ENCODE data around the gene CD74.
A peak's percentile ranks its signal among the peaks of the same experiment; 100 is the strongest.

The CD74 gene

GRCh38 chr5:150410524-150411244 is 2.0 kb downstream of the CD74 start:
- peak; percentile 30 for DNase-seq (ENCODE audit: low read depth, low spot score)

- no peak for DNase-seq (ENCODE audit: low read depth, low spot score)
Measured at GRCh38 chr5:150409638-150410523, 2.8 kb downstream of the CD74 start.

- DNase-seq (ENCODE audit: low read depth, low spot score): no peak
Measured at GRCh38 chr5:150408231-150408943, 4.3 kb downstream of the CD74 start.

GRCh38 chr5:150407096-150407720 is 5.5 kb downstream of the CD74 start:
- no peak for DNase-seq (ENCODE audit: low read depth, low spot score)

GRCh38 chr5:150406723-150407095 is 6.0 kb downstream of the CD74 start:
- no peak for DNase-seq (ENCODE audit: low read depth, low spot score)

- DNase-seq (ENCODE audit: low read depth, low spot score): no peak
Measured at GRCh38 chr5:150406103-150406722, 6.5 kb downstream of the CD74 start.

- DNase-seq (ENCODE audit: low read depth, low spot score): no peak
Measured at GRCh38 chr5:150404941-150405816, 7.5 kb downstream of the CD74 start.

- no peak for DNase-seq (ENCODE audit: low read depth, low spot score)
Measured at GRCh38 chr5:150404535-150404934, 8.2 kb downstream of the CD74 start.

GRCh38 chr5:150404121-150404520 is 8.6 kb downstream of the CD74 start:
- DNase-seq (ENCODE audit: low read depth, low spot score): no peak

GRCh38 chr5:150402901-150403342 is 9.8 kb downstream of the CD74 start:
- DNase-seq (ENCODE audit: low read depth, low spot score): no peak

- DNase-seq (ENCODE audit: low read depth, low spot score): no peak
Measured at GRCh38 chr5:150402229-150402773, 10.4 kb downstream of the CD74 start.

GRCh38 chr5:150401376-150402228 is 11.1 kb downstream of the CD74 start:
- no peak for DNase-seq (ENCODE audit: low read depth, low spot score)

GRCh38 chr5:150401076-150401375 is 11.7 kb downstream of the CD74 start:
- DNase-seq (ENCODE audit: low read depth, low spot score): no peak

GRCh38 chr5:150400316-150401075 is 12.2 kb downstream of the CD74 start:
- no peak for DNase-seq (ENCODE audit: low read depth, low spot score)

GRCh38 chr5:150399524-150400211 is 13.0 kb downstream of the CD74 start:
- no peak for DNase-seq (ENCODE audit: low read depth, low spot score)

- no peak for DNase-seq (ENCODE audit: low read depth, low spot score)
Measured at GRCh38 chr5:150398722-150399523, 13.8 kb downstream of the CD74 start.

Data from activated CD4-positive, CD25-positive, alpha-beta regulatory T cell treated with anti-CD3 and anti-CD28 coated beads, Interleukin-2, amount 50 U/mL, for 16 hours (primary cell).